HG03565 (cell line): ENCODE measurements around the gene MAPKAP1.
A peak's percentile ranks its signal among the peaks of the same experiment; 100 is the strongest.

Experiments
- ATAC-seq: cut with Tn5 transposase; IDR thresholded peaks from one replicate; pipeline ENCODE4 v1.9.1; 2021; ENCODE audit warnings: mild to moderate bottlenecking, moderate library complexity; ENCODE audit not compliant: unreplicated experiment

Gene MAPKAP1

DNA sequence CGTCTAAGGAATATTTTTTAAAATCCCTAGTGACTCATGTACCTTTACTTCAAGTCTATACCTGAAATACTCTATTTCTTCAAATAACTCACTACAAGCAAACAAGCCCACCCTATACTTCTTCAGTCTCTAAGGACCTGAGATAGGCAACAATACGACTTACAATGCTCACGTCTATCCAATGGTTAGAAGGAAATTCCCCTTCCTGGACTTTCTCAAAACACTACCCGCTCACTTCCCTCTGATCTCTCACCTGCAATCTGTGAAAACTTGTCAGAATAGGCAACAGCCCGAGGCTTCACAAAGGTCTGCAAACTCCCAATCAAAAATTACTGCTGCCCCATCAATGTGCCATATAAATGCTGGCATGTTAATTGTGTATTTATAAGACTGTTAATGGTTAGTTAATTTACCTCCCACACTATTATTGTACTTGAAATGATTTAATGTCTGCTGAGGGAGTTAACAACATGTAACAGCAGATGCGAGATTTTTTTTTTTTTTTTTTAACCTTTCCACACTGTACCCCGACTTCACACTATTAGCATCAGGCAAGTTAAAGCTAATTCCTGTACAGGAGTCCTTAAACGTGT lies 27.3 kb downstream of the MAPKAP1 start:
- ATAC-seq, result no peak

GRCh38 chr9:125674981-125675973 lies 31.7 kb downstream of the MAPKAP1 start:
- ATAC-seq, result no peak

GRCh38 chr9:125672876-125673275 lies 34.1 kb downstream of the MAPKAP1 start:
- no peak for ATAC-seq

GRCh38 chr9:125663127-125663526 lies 43.9 kb downstream of the MAPKAP1 start:
- ATAC-seq, result no peak

GRCh38 chr9:125660557-125660956 lies 46.5 kb downstream of the MAPKAP1 start:
- no peak for ATAC-seq

DNA sequence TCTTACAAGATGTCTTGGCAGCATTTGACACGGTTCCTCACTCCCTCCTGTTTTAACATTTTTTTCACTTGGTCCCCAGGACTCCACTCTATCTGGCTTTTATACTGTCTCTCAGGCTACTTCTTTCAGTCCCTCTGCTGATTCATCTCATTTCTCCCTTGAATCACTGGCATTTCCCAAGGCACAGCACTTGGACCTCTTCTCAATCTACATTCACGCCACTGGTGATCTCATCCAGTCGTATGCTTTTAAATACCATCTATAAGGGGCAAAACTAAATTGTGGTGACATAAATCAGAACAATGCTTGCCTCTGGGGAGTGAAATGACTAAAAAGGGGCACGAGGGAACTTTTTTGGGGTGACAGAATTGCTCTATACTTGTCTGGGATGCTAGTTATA lies 47.1 kb downstream of the MAPKAP1 start:
- ATAC-seq, result peak; percentile 53

GRCh38 chr9:125659201-125659840 lies 47.7 kb downstream of the MAPKAP1 start:
- ATAC-seq, result peak; percentile 6

DNA sequence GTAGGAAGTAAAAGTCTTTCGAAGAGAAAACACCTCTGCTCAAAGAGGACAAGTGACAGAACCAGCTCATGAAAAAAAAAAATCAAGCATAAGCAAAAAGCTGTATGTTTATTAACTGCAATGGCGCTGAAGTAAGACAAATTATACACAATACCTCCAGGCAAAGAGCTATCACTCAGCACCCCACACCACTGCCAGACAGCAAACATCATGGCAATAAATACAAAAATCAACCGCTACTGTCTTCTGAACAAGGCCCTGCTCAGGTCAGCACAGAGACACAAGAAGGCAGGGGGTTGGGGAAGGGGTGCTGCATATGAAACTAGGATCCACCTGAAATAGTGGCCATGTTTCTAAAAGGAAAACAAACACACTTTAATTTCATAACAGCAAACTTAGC lies 50.4 kb downstream of the MAPKAP1 start:
- ATAC-seq, result no peak

DNA sequence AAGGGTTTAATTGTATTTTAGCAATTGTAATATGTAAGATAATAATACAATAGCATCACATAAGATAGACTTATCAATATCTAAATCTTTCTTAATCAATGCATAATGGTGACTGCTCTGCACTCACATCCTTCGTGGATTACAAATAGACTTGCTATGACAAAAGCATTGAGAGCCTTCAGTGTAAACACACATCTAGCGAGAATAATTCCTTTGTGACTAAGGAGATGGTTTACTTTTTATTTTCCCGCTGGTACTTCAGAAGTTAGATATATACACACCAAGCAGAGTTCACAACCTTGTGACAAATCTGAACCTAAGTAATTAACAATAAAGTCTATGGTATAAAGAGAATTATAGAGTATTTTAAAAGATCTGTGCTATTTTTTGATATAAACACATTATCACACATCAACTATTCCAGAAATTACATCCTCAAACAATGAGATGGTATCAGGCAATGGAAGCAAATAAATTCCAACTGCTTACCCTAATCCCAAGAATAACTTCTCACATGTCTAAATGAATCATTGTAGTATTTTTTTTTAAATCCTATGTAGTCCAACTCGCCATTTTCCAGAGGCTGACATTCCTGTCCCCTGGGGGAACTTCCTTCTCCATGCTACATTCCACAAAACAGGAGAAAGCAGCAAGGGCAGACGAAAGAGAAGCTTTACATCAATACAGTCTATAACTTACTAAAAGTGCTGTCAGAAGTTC lies 51.2 kb downstream of the MAPKAP1 start:
- no peak for ATAC-seq

DNA sequence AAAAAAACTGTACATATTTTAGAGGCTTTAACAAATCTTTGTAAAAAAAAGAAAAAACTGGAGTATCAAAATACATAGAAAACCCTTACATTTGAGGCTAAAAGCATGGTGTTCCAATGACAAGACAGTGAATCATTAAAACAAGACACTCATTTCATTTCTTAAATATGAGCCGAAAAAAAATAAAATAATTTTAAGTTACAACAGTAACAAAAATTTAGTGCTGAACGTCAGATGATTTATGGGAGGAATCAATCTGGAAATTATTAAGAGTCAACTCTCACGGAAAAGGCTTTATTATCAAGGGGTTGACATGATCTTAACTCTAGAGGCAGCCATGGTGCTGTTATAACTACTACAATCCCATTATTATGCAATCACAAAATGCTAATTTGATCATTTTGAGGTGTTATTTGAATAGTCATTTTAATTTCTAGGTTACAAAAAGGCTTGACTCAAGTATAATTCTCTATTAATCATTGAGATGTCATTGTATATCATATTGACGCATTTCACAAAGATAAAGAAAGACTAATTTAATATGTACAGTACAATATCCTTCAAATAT lies 51.9 kb downstream of the MAPKAP1 start:
- ATAC-seq, result no peak

- no peak for ATAC-seq
Observed at GRCh38 chr9:125654121-125654520, 52.9 kb downstream of the MAPKAP1 start.

DNA sequence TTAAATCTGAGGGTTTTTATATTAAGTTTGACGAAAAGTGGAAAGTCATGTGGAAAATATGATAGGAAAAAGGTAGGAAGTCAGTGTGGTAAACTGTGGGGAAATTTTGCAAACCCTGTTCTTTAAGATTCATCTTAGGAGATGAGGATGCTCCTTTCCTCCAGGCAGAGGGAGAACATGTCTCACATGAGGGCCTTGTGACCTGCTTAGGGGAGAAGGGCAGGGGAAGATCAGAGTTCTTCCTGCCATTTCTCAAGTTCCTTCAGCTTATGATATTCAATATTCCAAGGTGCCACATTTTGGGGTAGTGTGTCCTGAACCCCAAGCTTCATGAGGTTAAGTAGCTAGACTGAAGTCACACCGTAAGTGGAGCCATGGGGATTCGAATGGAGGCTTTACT lies 53.7 kb downstream of the MAPKAP1 start:
- ATAC-seq, result no peak

DNA sequence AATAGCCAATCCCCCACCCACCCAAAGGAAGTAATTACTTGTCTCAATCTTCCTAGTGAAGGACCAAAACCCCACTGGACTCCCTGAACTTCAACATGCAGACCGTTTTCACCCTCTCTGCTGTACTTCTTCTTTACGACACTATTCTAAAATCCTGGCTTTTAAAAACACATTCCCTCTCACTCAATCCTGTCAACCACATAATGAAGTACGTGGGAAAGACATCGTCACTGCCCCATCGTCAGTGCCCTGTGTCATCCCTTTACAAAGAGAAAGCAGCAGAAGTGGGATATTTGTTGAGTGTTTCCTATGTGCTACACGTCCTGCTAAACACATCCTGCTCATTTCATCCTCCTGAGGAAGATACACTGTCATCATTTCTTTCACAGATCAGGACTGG lies 54.2 kb downstream of the MAPKAP1 start:
- no peak for ATAC-seq

DNA sequence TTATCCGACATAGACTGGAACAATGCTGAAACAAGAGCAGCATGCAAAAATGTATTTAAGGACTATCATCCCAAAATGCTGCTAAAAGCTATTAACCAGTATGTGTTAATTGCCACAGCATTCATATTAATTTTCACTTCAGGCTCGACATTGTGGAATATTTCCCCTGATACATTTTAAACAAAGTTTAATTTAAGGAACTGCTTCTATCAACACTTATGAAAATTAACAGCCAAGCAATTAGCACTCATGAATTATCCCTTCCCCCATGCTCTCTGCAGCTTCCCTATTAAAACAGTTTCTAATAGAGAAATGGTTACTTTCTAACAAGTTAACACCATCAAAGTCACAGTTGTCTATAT lies 54.8 kb downstream of the MAPKAP1 start:
- no peak for ATAC-seq

DNA sequence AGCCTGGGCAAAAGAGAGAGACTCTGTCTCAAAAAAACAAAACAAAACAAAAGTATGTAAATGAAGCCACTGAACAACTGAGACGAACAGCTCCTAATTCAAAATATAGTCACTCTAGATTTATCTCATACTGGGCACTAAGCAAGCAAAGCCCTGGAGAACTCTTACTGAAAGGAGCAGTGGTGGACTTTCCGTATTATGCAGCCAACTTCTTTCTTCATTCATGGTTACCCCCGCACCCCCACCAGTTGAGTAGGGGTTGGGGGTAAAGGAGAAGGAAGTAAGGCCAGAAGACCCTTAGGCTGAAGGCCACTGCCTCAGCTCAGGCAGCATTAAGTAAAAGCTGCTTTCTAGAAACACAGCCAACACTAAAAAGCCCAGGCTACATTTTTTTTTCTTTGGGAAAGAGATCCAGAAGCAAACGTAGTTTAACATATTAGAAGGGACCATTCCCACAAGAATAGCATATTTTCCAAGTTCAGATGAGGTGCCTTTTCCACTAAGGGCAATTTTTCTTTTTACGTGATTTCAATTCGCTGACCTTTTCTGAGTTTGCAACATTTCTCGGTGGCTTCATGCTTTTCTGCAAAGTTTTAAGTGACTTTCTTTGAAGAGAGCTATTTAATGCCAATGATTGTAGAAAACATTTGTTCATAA lies 55.3 kb downstream of the MAPKAP1 start:
- ATAC-seq, result no peak

GRCh38 chr9:125650271-125650737 lies 56.7 kb downstream of the MAPKAP1 start:
- ATAC-seq, result peak; percentile 61

GRCh38 chr9:125649826-125650225 lies 57.2 kb downstream of the MAPKAP1 start:
- no peak for ATAC-seq

DNA sequence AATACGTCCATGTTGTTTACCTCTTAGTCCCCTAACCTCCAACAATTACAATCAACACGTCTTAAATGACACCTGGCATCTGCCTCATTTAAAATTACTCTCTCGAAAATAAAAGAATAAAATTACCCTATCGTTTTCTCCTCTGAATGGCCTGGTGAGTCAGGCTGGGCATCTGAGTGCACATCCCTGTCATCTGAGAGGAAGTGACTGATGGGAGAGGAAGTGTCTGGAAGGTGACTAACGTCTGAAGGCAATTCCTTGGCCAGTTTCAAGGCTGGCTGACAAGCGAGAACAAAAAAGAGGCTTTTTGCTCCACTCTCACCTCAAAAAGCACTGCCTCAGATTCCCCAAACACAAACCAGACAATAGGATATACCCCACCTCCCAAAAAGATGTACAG lies 57.7 kb downstream of the MAPKAP1 start:
- no peak for ATAC-seq

DNA sequence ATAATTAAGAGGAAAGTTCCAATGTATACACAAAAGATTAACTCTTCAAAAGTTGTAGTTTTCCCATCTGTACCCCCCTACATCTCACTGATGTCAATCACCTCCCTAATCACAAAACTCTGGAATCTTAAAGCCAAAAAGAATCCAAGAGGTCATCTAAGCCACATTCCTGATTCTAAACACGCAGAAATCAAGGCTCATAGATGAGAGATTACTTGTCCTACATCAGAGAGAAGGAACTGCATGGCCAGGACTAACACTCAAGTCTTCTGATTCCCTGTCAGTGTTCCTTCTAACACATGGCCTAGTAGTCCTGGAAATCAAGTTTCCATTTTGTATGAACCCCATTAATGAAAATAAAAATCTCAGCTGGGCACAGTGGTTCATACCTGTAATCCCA lies 58.7 kb downstream of the MAPKAP1 start:
- no peak for ATAC-seq

DNA sequence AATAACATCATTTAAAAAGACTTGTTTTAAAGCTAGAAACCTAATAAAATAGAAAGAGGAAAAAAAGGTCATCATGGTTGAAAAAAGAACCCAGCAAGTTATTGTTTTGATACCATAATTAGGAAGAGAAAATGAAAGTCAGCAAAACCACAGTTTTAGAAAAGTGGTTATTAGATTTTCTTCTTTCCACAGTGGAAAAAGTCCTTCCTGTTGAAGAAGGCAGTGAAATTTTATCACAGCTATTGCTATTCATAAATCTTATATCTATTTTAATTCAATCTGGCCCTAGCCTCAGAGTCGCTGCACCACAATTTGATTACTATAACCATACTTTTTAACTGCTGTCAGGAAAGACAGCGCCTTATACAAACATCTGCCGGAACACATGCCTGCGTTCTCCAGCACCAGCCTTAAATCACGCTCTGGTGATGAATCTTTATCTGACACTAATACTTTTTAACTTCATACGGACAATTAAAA lies 60.3 kb downstream of the MAPKAP1 start:
- no peak for ATAC-seq
